ENCODE data around the gene SEC31A.
A peak's percentile ranks its signal among the peaks of the same experiment; 100 is the strongest.

Gene SEC31A

GRCh38 chr4:82852751-82853285, 38.1 kb downstream of the SEC31A start:
- no peak for TF ChIP-seq CTCF (IDR thresholded peaks at IDR 0.05; ENCODE audit: low read depth, low read length, missing control alignments)
- H3K4me3 ChIP-seq (ENCODE audit: low read depth, low read length), result no peak overlapping the region
- DNase-seq (ENCODE audit: low read depth), result no peak

GRCh38 chr4:82851885-82852750, 38.8 kb downstream of the SEC31A start:
- TF ChIP-seq CTCF (IDR thresholded peaks at IDR 0.05; ENCODE audit: low read depth, low read length, missing control alignments), result peak; percentile 53
- no peak overlapping the region for H3K4me3 ChIP-seq (ENCODE audit: low read depth, low read length)
- DNase-seq (ENCODE audit: low read depth), result no peak

- no peak overlapping the region for H3K4me3 ChIP-seq (ENCODE audit: low read depth, low read length)
- no peak for TF ChIP-seq CTCF (IDR thresholded peaks at IDR 0.05; ENCODE audit: low read depth, low read length, missing control alignments)
- DNase-seq (ENCODE audit: low read depth), result no peak
Observed at GRCh38 chr4:82851318-82851717, 39.6 kb downstream of the SEC31A start.

GRCh38 chr4:82850684-82851083, 40.3 kb downstream of the SEC31A start:
- no peak for TF ChIP-seq CTCF (IDR thresholded peaks at IDR 0.05; ENCODE audit: low read depth, low read length, missing control alignments)
- no peak overlapping the region for H3K4me3 ChIP-seq (ENCODE audit: low read depth, low read length)
- DNase-seq (ENCODE audit: low read depth), result no peak

- DNase-seq (ENCODE audit: low read depth), result no peak
- TF ChIP-seq CTCF (IDR thresholded peaks at IDR 0.05; ENCODE audit: low read depth, low read length, missing control alignments), result no peak
- H3K4me3 ChIP-seq (ENCODE audit: low read depth, low read length), result no peak overlapping the region
Observed at GRCh38 chr4:82848706-82849105, 42.2 kb downstream of the SEC31A start.

- TF ChIP-seq CTCF (IDR thresholded peaks at IDR 0.05; ENCODE audit: low read depth, low read length, missing control alignments), result peak; percentile 28
- no peak for DNase-seq (ENCODE audit: low read depth)
- H3K4me3 ChIP-seq (ENCODE audit: low read depth, low read length), result no peak overlapping the region
Observed at GRCh38 chr4:82842593-82842992, 48.4 kb downstream of the SEC31A start.
